GM18909 (cell line): ENCODE results near the gene XDH.

Experiments used
- ATAC-seq: cut with Tn5 transposase; IDR thresholded peaks from one replicate; pipeline ENCODE4 v1.9.1; 2021; ENCODE audit warnings: mild to moderate bottlenecking; ENCODE audit not compliant: unreplicated experiment, poor library complexity

XDH gene

GRCh38 chr2:31334311-31335026 lies 80.1 kb downstream of the XDH start:
- ATAC-seq, result no peak

GRCh38 chr2:31333527-31334183 lies 80.9 kb downstream of the XDH start:
- ATAC-seq, result peak; percentile 88

GRCh38 chr2:31333046-31333445 lies 81.5 kb downstream of the XDH start:
- no peak for ATAC-seq

- ATAC-seq, result no peak
Observed at GRCh38 chr2:31332521-31332920, 82.0 kb downstream of the XDH start.

GRCh38 chr2:31331156-31331555 lies 83.4 kb downstream of the XDH start:
- ATAC-seq, result no peak

- ATAC-seq, result no peak
Observed at GRCh38 chr2:31329081-31329625, 85.4 kb downstream of the XDH start.

- ATAC-seq, result no peak
Observed at GRCh38 chr2:31328026-31328425, 86.5 kb downstream of the XDH start.

- ATAC-seq, result no peak
Observed at GRCh38 chr2:31327505-31327904, 87.0 kb downstream of the XDH start.

- peak; percentile 80 for ATAC-seq
Observed at GRCh38 chr2:31324016-31324633, 90.4 kb downstream of the XDH start.

GRCh38 chr2:31322371-31322770 lies 92.2 kb downstream of the XDH start:
- no peak for ATAC-seq

GRCh38 chr2:31319406-31320175 lies 95.0 kb downstream of the XDH start:
- peak; percentile 65 for ATAC-seq

- peak; percentile 79 for ATAC-seq
Observed at GRCh38 chr2:31318361-31319336, 95.9 kb downstream of the XDH start.

GRCh38 chr2:31317396-31317795 lies 97.1 kb downstream of the XDH start:
- no peak for ATAC-seq

GRCh38 chr2:31314761-31315160 lies 99.8 kb downstream of the XDH start:
- no peak for ATAC-seq

- no peak for ATAC-seq
Observed at GRCh38 chr2:31312898-31313297, 101.6 kb downstream of the XDH start.

- ATAC-seq, result no peak
Observed at GRCh38 chr2:31304816-31305215, 109.7 kb downstream of the XDH start.

GRCh38 chr2:31302940-31303563 lies 111.5 kb downstream of the XDH start:
- ATAC-seq, result no peak

GRCh38 chr2:31300309-31300708 lies 114.2 kb downstream of the XDH start:
- no peak for ATAC-seq

- ATAC-seq, result no peak
Observed at GRCh38 chr2:31299547-31299946, 115.0 kb downstream of the XDH start.
